GM12875 (cell line): ENCODE results near the gene MGAT4A.

Experiments
- H3K4me3 ChIP-seq: one replicate; pipeline ENCODE4 v1.5.1; 2011; ENCODE audit warnings: low read depth, low read length, control low read depth
- CTCF ChIP-seq: IDR thresholded peaks from 2 replicates; pipeline ENCODE4 v1.5.1; 2011; ENCODE audit warnings: low read depth, mild to moderate bottlenecking, control low read depth, inconsistent platforms, low read length, moderate library complexity, borderline replicate concordance; ENCODE audit not compliant: insufficient read depth

MGAT4A gene

GRCh38 chr2:98648451-98648850 is 82.5 kb downstream of the MGAT4A start:
- TF ChIP-seq CTCF, result no peak
- no peak overlapping the region for H3K4me3 ChIP-seq

GRCh38 chr2:98647636-98648035 is 83.3 kb downstream of the MGAT4A start:
- no peak overlapping the region for H3K4me3 ChIP-seq
- no peak for TF ChIP-seq CTCF

- no peak for TF ChIP-seq CTCF
- H3K4me3 ChIP-seq, result no peak overlapping the region
Measured at GRCh38 chr2:98643496-98644100, 87.3 kb downstream of the MGAT4A start.

- no peak overlapping the region for H3K4me3 ChIP-seq
- no peak for TF ChIP-seq CTCF
Measured at GRCh38 chr2:98637401-98638147, 93.4 kb downstream of the MGAT4A start.

GRCh38 chr2:98634406-98635092 is 96.4 kb downstream of the MGAT4A start:
- no peak overlapping the region for H3K4me3 ChIP-seq
- peak; percentile 49; the same call in 1 of the 2 replicates for TF ChIP-seq CTCF

- no peak overlapping the region for H3K4me3 ChIP-seq
- TF ChIP-seq CTCF, result no peak
Measured at GRCh38 chr2:98632351-98632750, 98.6 kb downstream of the MGAT4A start.
